Occipital lobe (tissue), 3 donors: Measurements from ENCODE around the gene CLEC2D. TPM values are rescaled to one million over a fixed set of nuclear protein-coding genes. Genes with fewer than 3 reads are reported as not detected.
"Not testable (repeated sequence)": the region's sequence is repeated elsewhere in the genome, so short reads cannot be mapped to it uniquely, and the experiment has no call there.

Experiments
- DNase-seq: peaks from one replicate; lab custom pipeline; 2025; lab: John Stamatoyannopoulos, UW
- small RNA-seq: library from RNA; depleted of rRNA; stranded (forward); fragments of <200 nt; gene quantifications from one replicate; pipeline ENCODE3, GENCODE V24; 2014
- total RNA-seq: library from RNA; depleted of rRNA; stranded (reverse); fragments of >200 nt; gene quantifications from one replicate; pipeline ENCODE4 v1.2.3, GENCODE V29; 2014

Gene CLEC2D
- total RNA-seq, 1 donor from 2014 or later: 11.4 TPM

GRCh38 chr12:9727813-9728212 is 58.3 kb downstream of the CLEC2D start:
- no peak for DNase-seq

GRCh38 chr12:9729082-9729481 is 59.6 kb downstream of the CLEC2D start:
- DNase-seq: no peak

GRCh38 chr12:9730011-9730410 is 60.5 kb downstream of the CLEC2D start:
- no peak for DNase-seq

- DNase-seq: no peak
These were observed 61.1 kb downstream of the CLEC2D start for GRCh38 chr12:9730591-9730990.

GRCh38 chr12:9731393-9731792 is 61.9 kb downstream of the CLEC2D start:
- no peak for DNase-seq

GRCh38 chr12:9731797-9732196 is 62.3 kb downstream of the CLEC2D start:
- DNase-seq: no peak

- no peak for DNase-seq
These were observed 63.5 kb downstream of the CLEC2D start, which contains the start of gene CLECL1 for GRCh38 chr12:9732921-9733461. Gene CLECL1, minus strand, starts transcription at chr12:9733097.

- DNase-seq: no peak
These were observed 66.1 kb downstream of the CLEC2D start for GRCh38 chr12:9735601-9736000.

GRCh38 chr12:9736936-9737705 is 67.6 kb downstream of the CLEC2D start:
- DNase-seq: no peak

- not testable (repeated sequence) for DNase-seq
These were observed 69.4 kb downstream of the CLEC2D start for GRCh38 chr12:9738905-9739304.

GRCh38 chr12:9739404-9740105 is 70.0 kb downstream of the CLEC2D start:
- DNase-seq: not testable (repeated sequence)

GRCh38 chr12:9740106-9740750 is 70.7 kb downstream of the CLEC2D start:
- DNase-seq: no peak

GRCh38 chr12:9741726-9742125 is 72.2 kb downstream of the CLEC2D start:
- DNase-seq: no peak

GRCh38 chr12:9742661-9743060 is 73.1 kb downstream of the CLEC2D start:
- no peak for DNase-seq

- DNase-seq: no peak
These were observed 75.7 kb downstream of the CLEC2D start for GRCh38 chr12:9745199-9745598.

Small RNA genes lying within 50 kb of the gene (small RNA-seq; reads per million reads assigned to genes)
- gene AC010186.4 (not detected), gene RNU6-700P (not detected)

Other genes starting within 250 kb of the CLEC2D start
- gene KLRB1, start 61.8 kb upstream of the CLEC2D start, total RNA-seq: not detected
- gene CLECL1, start 63.4 kb downstream of the CLEC2D start, total RNA-seq: not detected
- gene CD69, start 91.2 kb downstream of the CLEC2D start, total RNA-seq: 0.62 TPM
- gene KLRF1, start 157.8 kb downstream of the CLEC2D start, total RNA-seq: 0.47 TPM
- gene CLEC2B, start 199.6 kb downstream of the CLEC2D start, total RNA-seq: 2.7 TPM
- gene KLRF2, start 211.8 kb downstream of the CLEC2D start, total RNA-seq: not detected